ENCODE measurements around the gene KLHDC4.
"Not testable (repeated sequence)": the region's sequence is repeated elsewhere in the genome, so short reads cannot be mapped to it uniquely, and the experiment has no call there.

KLHDC4 gene

GRCh38 chr16:87788730-87789436 is 23.1 kb upstream of the KLHDC4 start:
- DNase-seq (ENCODE audit: low read depth in 3 of 3): not testable (repeated sequence)

- DNase-seq (ENCODE audit: low read depth in 3 of 3): not testable (repeated sequence)
Measured at GRCh38 chr16:87787451-87788091, 21.8 kb upstream of the KLHDC4 start.

GRCh38 chr16:87784812-87785211 is 19.0 kb upstream of the KLHDC4 start:
- DNase-seq (ENCODE audit: low read depth in 3 of 3): no peak

GRCh38 chr16:87782033-87782432 is 16.2 kb upstream of the KLHDC4 start:
- no peak for DNase-seq (ENCODE audit: low read depth in 3 of 3)

GRCh38 chr16:87780385-87780989 is 14.7 kb upstream of the KLHDC4 start:
- peak in 1 of 3 experiments; percentile 75 for DNase-seq (ENCODE audit: low read depth in 3 of 3)

GRCh38 chr16:87778830-87779579 is 13.2 kb upstream of the KLHDC4 start:
- peak; percentile 86 to 96 (median 89) for DNase-seq (ENCODE audit: low read depth in 3 of 3)

- no peak for DNase-seq (ENCODE audit: low read depth in 3 of 3)
Measured at GRCh38 chr16:87778476-87778829, 12.7 kb upstream of the KLHDC4 start.

GRCh38 chr16:87773836-87774235 is 8.1 kb upstream of the KLHDC4 start:
- DNase-seq (ENCODE audit: low read depth in 3 of 3): not testable (repeated sequence)

GRCh38 chr16:87767456-87767855 is 1.7 kb upstream of the KLHDC4 start:
- DNase-seq (ENCODE audit: low read depth in 3 of 3): not testable (repeated sequence)

GRCh38 chr16:87766485-87766797 is 655 bp upstream of the KLHDC4 start:
- DNase-seq (ENCODE audit: low read depth in 3 of 3): no peak

GRCh38 chr16:87765473-87765775 is 362 bp downstream of the KLHDC4 start:
- DNase-seq (ENCODE audit: low read depth in 3 of 3): peak in 2 of 3 experiments; percentile 21 to 32

GRCh38 chr16:87764600-87765472 is 950 bp downstream of the KLHDC4 start:
- no peak for DNase-seq (ENCODE audit: low read depth in 3 of 3)

GRCh38 chr16:87762620-87763019 is 3.2 kb downstream of the KLHDC4 start:
- no peak for DNase-seq (ENCODE audit: low read depth in 3 of 3)

- no peak for DNase-seq (ENCODE audit: low read depth in 3 of 3)
Measured at GRCh38 chr16:87762071-87762571, 3.7 kb downstream of the KLHDC4 start.

- no peak for DNase-seq (ENCODE audit: low read depth in 3 of 3)
Measured at GRCh38 chr16:87761060-87761459, 4.7 kb downstream of the KLHDC4 start.

GRCh38 chr16:87757841-87758426 is 7.9 kb downstream of the KLHDC4 start:
- no peak for DNase-seq (ENCODE audit: low read depth in 3 of 3)

- DNase-seq (ENCODE audit: low read depth in 3 of 3): no peak
Measured at GRCh38 chr16:87754535-87754934, 11.3 kb downstream of the KLHDC4 start.

GRCh38 chr16:87747626-87748414 is 18.0 kb downstream of the KLHDC4 start:
- no peak for DNase-seq (ENCODE audit: low read depth in 3 of 3)

- no peak for DNase-seq (ENCODE audit: low read depth in 3 of 3)
Measured at GRCh38 chr16:87746178-87746577, 19.6 kb downstream of the KLHDC4 start.
